T-helper 1 cell (primary cell): ENCODE measurements around the gene FRMD1.

Experiments
- DNase-seq, 5 donors: peaks; one replicate each; pipeline ENCODE4 v3.0.0-alpha.2; 2012 to 2020

Gene FRMD1

DNA sequence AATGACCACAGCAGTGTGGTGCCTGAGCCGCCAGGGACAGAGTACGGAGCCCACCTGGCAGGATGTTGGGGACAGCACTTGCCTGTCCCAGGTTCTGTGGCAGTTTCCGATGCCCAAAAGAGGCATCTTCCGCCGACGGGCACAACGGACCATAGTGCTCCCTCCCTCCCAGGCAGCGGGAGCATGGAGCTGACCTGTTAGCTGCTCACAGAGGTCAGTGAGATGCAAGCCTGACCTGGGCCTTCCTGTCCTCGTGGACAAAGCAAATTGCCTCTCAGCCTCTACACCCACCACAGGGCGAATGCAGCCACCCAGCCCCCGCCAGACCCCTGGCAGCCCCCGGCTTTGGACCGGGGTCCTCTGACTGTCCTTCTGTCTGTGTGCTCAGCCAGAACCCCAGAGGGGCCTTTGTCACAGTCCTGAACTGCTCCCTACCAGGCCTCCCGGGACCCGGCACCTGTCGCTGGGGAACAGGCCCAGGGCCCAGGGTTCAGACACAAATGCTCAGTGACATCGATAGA, 16.2 kb upstream of the FRMD1 start:
- DNase-seq, result peak in 1 of 5 donors; percentile 1

DNA sequence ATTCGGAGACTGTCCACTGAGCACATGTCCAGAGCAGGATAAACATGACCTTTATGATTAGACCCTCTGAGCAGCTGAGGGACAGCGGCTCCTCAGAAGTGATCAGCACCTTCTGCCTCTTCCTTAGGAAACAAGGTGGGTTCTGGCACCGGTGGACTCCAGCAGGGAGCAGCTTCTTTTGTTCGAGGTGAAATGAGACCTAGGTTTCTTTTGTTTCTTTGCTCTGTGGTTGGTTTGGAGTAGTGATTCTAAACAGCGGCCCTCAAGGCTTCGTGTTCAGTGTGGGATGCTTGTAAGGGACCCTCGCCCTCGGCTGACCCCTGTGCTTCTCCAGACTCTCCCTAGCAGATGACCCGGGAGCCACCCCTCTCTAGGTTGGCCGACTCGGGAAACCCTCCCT, 14.6 kb upstream of the FRMD1 start:
- no peak for DNase-seq

DNA sequence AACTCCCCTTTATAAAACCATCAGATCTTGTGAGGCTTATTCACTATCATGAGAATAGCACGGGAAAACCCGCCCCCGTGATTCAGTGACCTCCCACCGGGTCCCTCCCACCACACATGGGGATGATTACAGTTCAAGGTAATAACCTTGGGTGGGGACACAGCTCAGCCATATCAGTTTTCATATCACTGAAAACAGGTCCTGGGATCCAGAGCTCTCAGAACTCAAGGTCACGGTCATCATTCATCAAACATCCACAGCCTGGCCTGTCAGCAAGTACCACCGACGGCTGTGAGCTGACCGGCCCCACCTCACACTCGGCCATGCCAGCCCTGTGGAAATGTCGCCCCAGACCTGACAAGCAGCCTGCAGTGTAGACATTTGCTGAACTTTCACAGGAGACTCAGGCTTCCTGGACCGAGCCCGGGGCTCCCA, 14.1 kb upstream of the FRMD1 start:
- no peak for DNase-seq

DNA sequence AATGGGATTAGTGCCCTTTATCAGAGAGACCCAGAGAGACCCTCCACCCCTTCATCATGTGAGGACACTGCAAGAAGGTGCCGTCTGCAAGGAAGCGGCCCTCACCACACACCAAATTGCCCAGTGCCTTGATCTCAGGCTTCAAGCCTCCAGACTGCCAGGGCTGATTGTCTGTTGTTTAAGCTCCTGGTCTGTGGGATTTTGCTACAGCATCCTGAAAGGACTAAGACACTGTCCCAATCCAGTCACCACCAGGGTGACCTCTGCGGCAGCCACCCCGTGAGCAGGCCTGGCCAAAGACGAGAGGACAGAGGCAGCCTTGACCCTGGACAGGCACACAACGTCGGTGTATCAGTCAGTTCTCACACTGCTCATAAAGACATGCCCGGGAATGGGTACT, 13.5 kb upstream of the FRMD1 start:
- DNase-seq, result no peak

DNA sequence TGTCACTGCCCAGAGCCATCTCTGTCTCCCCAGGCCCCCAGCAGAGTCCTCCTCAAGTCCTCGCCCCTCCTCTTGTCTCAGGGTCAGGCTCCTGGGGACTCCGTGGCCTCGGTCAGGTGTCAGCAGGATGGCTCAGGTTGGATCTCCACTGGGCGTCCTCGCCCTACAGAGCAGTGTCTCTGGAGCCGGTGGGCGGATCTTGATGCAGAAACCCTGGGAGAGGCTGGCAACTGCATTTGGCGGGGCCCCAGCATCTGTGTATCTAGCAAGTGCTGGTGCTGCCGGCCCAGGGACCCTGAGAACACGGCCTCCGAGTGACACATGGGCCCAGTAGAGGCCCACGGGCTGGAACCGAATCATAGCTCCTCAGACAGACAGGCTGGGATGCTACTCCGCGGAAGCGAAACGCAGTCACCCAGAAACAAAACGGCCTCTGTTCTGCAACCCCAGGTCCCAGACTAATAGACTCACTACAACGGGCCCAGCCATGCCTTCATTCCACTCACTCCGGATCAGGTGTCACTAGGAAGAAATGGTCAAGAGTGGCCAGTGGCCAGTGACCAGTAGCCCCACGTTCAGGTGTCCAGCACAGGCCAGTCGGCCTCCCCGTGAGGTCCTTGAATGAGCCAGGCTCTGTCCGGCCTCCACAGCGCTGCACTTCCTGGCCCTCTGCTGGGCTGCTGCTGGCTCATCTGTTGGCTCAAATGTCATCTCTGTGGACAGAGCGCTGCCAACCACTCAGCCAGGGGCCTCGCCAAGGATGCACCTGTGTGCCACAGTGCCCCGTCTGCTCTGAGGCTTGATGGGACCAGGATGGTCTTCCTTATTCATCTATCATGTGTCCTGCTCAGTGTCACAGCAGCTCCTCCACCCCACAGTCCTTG, 12.6 kb upstream of the FRMD1 start:
- peak in 1 of 5 donors; percentile 1 for DNase-seq

DNA sequence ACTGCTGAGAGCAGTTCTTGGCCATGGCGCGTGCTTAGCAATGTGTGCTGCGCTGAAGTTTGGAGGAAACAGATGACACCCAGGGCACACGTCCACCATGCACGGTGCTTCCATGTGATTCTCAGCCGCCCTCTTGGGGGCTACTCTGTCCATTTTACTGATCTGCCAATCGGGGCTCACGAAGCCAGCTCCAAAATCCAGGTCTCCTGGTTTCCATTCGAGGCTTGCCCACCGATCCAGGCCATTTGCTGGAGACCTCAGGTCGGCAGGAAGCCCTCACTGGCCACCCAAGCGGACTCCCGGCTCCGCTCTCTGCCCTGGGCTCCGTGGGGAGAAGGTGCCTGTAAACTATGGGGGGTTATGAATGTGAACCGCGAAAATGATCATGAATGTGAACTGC, 11.7 kb upstream of the FRMD1 start:
- DNase-seq, result peak in 1 of 5 donors; percentile 0

DNA sequence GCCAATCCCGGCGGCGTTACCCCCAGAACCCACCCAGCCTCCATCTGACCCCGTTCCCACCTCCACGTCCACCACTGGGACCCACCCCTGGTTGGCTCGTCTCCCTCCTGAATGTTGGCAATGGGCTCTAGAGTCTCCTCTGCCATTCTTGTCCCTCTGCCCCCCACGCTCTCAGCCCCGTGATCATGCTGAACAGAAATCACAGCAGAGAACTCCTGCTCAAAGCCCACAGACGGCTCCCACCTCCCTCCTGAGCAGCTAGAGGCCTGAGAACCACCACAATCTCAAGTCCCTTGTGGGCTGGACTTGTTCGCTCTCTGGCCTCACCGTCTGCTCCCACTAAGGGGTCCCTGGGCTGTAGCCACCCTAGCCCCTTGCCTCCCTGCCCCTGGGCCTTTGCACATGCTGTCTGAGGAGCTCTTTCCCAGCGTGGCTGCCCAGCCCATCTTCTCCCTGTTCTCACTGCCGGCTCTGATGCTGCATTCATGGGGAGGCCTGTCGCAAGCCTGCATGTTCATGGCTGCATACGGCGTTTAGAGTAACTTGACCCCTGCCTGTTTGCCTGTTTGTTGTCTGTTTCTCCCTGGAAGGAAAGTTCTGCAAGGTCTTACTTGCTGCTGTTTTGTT, 11.2 kb upstream of the FRMD1 start:
- no peak for DNase-seq

DNA sequence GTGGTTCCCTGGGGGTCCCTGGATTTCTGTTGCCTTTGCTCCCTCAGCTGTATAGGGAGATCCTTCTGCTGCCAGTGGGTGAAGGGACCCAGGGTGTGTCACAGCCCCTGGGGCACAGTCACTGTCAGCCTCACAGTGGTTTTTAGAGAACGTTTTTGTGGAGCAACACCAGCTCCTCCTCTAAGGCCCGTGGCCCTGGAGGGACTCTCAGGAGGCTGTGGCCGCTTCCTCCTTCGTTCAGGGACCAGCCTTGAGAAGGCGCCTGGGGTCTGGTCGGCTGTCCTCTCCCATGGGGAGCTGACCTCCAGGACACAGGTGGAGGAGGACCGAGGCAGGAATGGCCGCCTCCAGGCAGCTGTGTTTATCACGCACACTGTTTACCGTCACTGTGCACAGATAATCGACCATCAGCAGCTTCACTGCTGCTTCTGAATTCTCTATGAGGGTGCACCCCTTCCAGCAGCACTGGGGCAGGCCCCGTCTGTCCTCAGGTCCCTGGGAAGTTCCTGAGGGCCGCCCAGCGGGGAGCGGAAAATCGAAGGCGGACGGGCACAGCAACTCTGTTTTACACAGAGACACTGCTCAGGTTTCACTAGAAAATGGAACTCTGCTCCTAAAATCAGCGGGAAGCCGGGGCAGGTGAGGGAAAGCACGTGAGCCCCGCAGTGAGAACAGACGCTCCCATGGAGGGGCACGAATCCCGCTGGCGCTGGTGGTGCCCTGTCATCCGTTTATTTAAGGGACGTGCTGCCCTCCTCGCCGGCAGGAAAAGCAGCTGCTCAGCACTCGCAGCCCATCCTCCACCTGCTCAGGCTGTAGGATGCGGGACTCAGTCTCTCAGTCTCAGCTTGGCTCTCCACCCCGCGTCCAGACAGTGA, 10.4 kb upstream of the FRMD1 start:
- no peak for DNase-seq

DNA sequence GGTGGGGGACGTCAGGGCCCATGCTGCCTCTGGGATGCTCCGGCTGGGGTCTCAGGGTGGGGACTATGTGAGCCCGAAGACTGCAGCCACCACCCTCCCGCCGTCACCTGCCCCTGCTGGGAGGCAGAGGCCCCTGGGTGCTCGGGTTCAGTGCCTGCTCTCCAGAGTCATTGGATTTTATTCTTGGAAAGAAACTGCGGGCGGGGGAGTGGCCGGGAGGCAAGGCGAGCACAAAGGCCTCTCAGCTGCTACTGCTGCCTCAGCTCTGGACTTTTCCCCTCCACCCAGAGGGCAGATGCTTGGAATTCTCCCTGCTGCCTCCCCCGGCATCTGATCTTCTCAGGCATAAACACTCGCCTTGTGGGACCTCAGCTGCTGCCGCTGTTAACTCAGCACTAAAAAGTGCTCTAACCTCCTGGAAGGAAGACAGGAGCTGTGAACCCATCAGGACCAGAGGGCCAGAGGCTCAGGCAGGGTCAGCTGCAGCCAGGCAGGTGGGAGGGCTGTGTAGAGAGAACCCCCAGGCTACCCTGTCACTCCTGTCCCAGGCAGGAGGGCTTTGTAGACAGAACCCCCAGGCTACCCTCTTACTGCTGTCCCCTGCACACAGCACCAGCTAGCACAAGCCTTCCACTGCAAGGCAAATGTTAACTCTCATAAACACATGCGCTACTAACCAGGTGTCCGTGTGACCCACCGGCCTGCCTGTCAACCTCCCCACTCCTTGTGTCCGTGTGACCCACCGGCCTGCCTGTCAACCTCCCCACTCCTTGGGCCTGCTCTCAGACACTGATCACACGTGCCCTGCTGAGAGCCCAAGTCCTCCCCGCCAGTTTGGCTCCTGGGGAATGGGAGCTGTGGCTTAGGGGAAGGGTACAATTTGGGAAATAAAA, 9.4 kb upstream of the FRMD1 start:
- DNase-seq, result no peak

DNA sequence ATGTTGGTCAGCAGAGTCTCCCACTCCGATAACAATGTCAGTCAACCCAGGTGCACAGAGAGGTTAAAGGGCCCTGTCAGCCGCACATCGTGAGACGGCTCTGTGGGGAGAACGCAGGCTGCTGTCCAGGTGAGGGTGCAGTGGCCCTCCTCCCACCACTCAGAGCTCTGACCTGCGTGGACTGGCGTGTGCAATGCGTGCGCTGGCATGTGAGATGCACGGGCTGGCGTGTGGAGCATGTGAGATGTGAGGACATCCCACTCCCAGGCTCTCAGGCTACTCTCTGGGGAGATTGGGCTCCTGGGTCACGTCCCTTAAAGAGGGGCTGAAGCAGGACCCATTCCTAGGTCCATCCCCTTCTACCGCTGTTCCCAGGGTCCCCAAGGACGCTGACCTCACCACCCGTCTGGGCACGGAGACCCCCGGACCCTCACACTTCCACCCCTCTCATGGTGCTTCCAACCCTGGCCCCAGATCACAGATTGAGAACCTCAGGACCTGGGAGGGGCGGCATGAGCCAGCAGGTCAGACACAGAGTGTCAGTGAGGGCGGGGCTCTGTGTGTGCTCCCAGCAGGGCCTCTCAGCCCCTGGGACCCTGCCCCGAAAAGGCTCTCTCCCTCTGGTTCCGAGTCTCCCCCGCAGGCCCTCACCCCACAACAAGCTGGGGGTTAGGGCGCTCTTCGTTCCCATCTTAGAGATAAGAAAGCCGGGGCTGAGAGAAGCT, 8.6 kb upstream of the FRMD1 start:
- no peak for DNase-seq

DNA sequence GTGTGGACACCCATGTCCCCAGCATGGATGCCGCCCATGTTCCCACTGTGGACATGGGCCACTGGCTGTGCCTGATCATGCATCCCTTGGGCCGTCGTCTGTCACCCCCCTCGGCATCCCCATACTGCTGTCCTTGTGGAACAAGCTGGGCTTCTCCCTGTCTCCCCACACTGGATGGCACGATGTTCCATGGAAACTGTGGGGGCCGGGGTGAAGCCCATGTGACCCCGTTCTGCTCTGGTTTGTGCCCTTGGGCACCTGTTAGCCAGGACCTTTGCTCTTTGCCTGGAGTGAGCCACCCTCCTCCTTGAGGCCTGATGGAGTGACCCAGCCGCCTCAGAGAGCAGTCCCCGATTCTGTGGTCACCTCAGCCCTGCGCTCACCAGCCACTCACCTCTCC, 7.6 kb upstream of the FRMD1 start:
- no peak for DNase-seq

DNA sequence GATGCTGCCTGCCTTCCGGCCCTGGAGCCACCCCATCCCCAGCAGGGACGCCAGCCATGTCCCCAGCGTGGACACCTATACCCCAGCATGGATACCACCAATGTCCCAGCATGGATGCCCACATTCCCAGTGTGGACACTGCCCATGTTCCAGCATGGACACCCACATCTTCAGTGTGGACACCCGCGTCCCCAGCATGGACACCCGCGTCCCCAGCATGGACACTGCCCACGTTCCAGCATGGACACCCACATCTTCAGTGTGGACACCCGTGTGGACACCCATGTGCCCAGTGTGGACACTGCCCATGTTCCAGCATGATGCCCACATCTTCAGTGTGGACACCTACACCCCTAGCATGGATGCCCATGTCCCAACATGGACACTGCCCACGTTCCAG, 7.1 kb upstream of the FRMD1 start:
- DNase-seq, result no peak

DNA sequence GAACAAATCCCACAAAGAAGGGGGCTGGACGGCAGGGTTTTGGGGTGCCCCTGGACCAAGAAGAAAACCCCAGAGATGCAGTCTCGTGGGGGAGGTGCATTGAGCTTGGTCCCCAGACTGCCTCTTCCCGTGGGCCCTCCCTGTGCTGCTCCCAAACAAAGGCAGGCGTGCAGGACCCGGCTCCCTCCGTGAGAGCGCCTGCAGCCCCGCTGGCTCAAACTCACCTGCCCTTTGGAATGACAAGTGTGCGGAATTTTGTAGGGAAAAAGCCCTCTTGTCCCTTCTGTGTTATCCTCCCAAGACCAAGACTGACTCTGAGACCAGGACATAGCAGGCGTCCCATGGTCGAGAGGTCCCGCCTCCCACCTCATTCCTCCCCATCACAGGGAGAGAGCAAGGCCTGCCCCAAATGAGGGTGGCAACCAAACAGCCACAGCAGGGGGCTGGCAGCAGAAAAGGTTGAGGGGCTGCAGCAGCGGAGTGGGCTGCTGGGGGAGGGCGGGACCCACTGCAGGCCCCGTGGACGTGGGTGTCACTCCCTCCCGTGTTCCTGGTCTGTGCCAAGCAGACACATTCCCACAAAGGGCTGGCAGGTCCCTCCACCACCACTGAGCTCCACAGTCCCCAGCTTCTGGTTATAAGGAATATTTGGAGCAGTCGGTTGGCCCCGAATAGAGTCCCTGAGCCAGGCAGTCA, 5.6 kb upstream of the FRMD1 start:
- DNase-seq, result no peak

DNA sequence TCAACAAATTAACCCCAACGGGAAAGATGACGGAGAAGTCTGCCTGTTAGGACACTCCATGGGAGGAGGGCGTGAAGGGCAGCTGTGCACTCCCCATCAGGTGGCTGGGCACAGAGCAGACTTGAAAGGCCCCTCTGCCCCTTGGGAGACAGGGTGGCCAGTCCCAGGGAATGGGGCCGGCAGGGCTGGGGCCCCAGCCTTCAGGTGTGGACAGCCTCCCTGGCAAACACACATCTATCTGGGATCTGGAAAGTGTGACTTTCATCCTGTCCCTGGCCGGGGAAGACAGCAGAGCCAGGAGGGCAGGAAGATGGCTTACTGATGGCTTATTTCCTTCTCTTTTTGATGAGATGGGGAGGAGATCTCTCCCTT, 4.5 kb upstream of the FRMD1 start:
- DNase-seq, result no peak

DNA sequence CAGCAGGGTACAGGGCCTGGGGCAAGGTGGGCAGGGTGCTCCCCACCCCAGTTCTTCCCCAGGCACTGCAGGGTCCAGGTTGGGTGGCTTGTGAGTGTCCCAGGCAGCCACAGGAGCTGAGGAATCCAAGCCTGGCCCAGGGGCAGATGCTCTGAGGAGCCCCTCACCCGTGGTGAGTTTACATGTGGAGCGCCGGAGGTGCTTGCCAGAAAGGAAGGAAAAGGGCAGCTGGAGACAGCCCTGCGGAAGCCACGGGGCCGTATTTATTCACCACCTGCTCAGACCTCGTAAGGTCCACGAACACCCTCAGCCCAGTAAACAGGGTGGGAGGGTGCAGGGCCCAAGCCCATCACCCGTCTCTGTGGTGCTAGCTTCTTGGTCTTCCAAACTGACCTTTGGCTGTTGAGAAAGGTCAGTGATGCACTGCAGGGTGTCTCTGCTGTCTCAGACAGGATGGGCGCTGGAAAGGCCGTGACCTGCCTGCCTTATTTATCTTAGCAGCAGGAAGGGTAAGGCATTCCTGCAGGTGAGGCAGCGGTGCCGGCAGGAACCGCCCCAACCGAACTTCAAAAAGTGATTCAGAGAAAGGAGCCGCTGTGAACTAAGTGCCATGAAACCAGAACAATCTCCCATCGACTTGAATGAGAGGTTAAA, 4.0 kb upstream of the FRMD1 start:
- no peak for DNase-seq

DNA sequence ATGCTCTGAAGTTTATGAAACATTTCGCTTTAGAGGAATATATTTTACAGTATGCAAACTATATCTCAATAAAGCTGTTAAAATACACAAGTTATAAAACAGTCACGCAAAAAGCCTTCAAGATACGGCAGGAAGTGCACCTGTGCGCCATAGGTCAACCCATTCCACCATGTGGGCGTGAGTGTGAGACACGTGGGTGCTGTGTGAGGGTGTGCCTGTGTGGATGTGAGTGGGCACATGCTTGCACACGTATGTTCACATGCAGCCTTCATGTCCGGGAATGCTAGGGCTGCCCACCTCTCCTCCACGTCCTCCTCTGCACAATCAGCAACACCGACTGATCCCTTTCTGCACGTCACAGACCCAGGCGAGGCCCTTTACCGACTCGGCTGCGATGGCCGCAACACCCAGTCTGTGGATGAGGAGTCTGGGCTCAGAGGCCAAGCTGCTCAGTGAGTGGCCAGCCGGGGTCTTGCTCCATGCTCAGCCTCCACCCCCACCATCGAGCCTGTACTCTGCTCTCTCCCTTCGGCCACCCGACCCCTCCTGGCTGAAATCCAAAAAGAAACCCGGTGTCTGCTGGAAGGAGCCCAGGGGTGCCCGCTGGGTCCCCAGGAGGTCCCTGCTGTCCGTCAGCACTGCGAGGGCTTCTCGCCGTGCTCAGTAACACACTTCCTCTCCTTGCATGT, 3.0 kb upstream of the FRMD1 start:
- no peak for DNase-seq

DNA sequence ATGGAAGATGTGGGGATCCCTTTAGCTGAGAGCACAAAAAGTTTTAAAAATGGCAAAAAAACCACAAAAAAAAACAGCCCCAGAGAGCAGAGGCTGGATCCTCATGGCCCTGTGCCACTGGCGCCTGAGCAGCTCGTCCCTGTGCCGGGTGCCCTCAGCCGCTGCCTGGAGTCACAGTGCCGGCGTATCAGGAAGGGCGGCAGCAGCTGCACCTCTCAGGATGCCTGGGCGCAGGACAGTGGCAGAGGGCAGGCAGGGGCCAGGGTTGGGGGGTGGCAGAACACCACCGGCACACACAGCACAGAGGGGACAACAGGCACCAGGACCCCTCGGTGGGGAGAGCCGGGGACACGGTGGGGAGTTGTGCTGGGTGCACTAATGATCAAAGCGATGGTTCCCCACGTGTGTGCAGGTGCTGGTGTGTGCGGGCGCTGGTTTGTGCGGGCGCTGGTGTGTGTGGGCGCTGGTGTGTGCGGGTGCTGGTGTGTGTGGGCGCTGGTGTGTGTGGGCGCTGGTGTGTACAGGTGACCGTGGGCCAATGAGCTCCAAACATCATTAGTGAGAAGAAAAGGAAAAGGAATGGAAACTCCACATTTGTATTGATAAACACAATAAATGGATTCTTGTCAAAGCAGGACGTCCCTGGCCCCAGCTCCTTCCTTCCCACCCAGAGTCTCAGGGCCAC, 1.5 kb upstream of the FRMD1 start:
- DNase-seq, result no peak

DNA sequence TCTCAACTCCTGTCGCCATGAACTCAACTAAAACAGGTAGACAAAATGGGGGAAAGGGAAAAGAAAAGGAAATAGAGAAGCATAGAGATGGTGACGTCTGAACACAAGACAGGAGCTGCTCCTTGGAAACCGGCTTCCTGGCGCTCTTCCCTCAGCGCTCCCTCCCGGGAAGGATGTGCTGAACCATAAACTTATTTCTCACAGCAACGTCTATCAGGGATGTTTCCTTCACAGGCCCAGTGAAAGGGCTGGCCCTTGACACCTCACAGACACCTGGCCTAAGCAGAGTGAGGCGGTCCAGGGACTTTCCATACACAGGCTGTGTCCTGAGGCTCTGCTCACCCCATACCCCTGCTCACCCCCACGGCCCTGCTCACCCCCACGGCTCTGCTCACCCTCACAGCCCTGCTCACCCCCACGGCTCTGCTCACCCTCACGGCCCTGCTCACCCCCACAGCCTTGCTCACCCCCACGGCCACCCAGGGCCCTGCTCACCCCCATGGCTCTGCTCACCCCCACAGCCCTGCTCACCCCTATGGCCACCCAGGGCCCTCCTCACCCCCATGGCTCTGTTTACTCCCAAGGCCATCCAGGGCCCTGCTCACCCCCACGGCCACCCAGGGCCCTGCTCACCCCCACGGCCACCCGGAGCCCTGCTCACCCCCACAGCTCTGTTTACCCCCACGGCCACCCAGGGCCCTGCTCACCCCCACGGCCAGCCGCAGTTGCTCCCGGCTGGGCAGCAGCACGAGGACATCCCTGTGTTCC, 653 bp downstream of the FRMD1 start:
- no peak for DNase-seq
